ENCODE measurements around the gene PCP4L1.
"Not testable (repeated sequence)": the region's sequence is repeated elsewhere in the genome, so short reads cannot be mapped to it uniquely, and the experiment has no call there.

PCP4L1 gene

DNA sequence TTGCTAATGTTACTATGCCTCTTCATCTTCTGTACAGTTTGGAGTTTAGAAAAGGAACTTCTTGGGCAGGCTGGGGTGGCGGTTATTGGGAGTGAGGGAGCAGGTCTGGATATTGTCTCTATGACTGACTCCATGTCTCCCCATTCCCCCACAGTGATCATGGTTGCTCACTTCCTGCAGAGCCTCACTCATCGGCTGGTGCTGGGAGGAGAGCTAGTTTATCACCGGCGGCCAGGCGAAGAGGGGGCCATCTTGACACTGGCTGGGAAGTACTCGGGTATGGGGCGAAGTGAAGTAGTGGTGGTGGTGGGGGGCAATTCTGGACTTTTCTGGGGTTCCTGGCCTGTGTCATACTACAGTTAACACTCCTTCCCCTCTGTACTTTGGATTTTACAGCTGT is 30.5 kb upstream of the PCP4L1 start:
- no peak for DNase-seq

GRCh38 chr1:161229896-161230295 is 28.6 kb upstream of the PCP4L1 start:
- DNase-seq: no peak

DNA sequence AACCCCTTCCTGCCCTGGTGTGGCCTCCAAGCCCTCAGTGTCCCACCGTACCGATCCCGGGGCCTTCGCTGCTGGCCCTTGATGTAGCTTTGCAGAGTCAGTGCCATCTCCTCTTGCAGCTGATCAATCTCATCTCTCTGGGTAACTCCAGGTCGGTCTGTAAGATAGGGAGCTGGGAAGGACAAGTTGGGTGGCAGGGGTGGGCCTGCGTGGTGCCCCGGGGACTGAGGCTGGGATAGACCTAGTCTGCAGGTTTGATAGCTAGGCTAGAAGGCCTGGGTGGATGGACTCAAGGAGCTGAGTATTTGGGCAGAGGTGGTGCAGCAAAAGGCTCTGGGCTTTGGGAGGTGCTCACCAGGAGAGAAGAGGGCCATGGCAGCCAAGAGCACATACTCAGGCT is 27.8 kb upstream of the PCP4L1 start:
- no peak for DNase-seq

DNA sequence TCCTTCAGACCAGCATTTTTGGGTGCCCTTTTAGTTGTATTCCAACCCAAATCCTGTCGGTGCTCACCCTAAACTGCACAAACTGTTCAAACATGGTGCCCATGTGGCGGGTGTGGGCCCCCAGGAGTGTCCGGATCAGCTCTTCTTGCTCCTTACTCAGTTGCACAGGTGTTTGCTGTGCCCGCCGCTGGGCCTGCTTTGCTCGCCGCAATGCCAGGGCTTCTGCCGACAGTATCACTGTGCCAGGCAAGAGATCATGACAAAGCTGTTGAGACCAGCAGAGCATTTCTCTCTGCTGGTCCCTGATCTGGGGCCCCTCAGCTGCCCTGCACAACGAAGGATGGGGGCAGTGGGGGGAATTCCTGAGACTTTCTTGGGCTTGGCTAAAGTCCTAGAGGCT is 25.4 kb upstream of the PCP4L1 start:
- DNase-seq: no peak

GRCh38 chr1:161235957-161236775 is 22.4 kb upstream of the PCP4L1 start:
- DNase-seq: no peak

GRCh38 chr1:161238039-161238473 is 20.5 kb upstream of the PCP4L1 start, which contains the start of gene NR1I3:
NR1I3 (minus strand) TSS chr1:161238203; CDS start chr1:161236565, 1,638 bp downstream.
- no peak for DNase-seq

GRCh38 chr1:161241682-161242081 is 16.9 kb upstream of the PCP4L1 start:
- DNase-seq: no peak

DNA sequence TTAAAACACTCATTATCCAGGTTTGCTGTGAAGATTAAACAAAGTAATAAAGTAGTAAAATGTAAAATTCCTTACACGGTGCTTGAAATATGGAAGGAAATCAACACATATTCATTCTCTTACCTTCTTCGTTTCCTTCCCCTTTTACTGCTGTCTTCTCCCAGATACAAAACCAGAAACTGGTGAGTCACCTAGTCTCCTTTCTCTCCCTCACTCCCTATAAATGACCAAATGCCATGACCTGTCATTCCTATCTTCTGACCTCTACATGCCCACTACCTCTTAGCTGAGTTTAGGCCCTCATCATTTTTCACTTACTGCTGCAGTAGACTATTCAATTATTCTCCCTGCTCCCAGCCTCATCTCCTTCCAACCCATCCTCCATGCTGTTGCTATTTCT is 16.2 kb upstream of the PCP4L1 start:
- DNase-seq: no peak

DNA sequence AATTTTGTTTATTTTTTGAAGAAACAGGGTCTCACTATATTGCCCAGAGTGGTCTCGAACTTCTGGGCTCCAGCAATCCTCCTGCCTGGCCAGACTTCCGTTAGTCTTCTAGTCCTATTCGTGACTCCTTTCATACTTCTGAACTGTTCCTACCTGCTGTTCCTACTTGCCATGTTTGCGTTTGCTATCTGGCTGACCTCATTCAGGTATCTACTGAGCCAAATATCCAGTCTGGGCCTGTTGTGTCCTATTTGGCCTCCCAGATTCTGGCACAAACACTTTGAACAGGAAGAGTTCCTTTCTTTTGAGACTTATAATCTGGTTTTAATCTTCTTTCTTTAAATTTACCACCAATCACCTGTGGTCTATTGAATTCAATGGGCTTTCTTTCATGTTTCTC is 13.7 kb upstream of the PCP4L1 start:
- no peak for DNase-seq

DNA sequence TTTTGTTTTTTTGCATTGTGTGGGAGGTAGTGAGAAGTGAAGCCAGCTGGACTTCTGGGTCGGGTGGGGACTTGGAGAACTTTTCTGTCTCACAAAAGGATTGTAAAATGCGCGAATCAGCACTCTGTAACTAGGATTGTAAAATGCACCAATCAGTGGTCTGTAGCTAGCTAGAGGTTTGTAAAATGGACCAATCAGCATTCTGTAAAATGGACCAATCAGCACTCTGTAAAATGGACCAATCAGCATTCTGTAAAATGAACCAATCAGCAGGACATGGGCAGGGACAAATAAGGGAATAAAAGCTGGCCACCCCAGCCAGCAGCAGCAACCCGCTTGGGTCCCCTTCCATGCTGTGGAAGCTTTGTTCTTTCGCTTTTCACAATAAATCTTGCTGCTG is 8.4 kb upstream of the PCP4L1 start:
- DNase-seq: not testable (repeated sequence)

GRCh38 chr1:161250829-161251228 is 7.7 kb upstream of the PCP4L1 start:
- DNase-seq: no peak

DNA sequence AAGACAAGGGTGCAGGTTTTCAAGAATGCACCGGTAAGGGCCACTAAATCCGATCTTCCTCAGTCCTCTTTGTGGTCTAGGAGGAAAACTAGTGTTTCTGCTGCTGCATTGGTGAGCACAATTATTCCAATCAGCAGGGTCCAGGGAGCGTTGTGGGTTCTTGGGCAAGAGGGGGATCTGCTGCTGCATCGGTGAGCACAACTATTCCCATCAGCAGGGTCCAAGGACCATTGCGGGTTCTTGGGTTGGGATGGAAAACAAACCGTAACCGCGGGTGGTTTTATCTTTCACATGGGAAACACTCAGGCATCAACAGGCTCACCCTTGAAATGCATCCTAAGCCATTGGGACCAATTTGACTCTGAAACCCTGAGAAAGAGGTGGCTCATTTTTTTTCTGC is 7.0 kb upstream of the PCP4L1 start:
- no peak for DNase-seq

- DNase-seq: not testable (repeated sequence)
Measured at GRCh38 chr1:161255302-161255701, 3.2 kb upstream of the PCP4L1 start.

DNA sequence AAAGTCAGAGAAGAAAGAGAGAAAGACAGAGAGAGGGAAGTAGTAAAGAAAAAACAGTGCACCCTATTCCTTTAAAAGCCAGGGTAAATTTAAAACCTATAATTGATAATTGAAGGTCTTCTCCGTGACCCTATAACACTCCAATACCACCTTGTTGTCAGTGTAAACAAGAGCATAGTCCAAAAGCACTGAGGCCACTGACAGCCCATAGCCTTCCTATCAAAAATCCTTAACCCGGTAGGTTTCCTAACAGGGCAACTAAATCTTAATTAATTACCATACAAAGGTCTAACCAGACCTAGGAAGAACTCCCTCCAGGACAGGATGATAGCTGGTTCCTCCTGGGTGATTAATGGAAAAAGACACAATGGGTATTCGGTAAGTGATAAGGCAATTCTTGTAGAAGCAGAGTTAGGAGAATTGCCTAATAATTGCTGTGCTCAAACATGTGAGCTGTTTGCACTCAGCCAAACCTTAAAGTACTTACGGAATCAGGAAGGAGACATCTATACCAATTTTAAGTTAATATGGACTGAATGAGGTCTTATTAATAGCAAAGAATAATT is 2.5 kb upstream of the PCP4L1 start:
- not testable (repeated sequence) for DNase-seq

DNA sequence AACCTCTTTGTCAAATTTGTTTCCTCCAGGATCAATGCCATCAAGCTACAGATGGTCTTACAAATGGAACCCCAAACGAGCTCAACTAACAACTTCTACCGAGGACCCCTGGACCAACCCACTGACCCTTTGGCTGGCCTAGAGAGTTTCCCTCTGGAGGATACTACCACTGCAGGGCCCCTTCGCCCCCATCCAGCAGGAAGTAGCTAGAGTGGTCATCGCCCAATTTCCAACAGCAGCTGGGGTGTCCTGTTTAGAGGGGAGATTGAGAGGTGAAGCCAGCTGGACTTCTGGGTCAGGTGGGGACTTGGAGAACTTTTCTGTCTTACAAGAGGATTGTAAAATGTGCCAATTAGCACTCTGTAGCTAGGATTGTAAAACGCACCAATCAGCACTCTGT is 1.4 kb upstream of the PCP4L1 start:
- DNase-seq: not testable (repeated sequence)

DNA sequence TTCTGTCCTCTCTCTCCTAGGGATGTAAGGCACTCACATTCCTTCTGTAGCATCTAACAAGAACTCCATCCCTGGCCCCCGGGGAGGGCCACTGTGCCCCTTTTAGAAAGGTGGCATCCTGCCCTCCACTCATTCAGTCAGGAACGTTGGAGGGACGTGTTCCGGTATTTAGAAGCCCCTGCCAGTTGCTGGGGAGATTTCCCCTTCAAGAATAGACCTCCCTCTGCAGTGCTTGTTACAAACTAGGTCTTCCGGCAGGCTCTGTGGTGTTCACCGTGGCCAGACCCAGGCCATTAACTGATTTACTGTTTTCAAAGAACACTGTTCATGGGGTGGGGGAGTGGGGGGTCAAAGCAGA is 779 bp downstream of the PCP4L1 start:
- no peak for DNase-seq

DNA sequence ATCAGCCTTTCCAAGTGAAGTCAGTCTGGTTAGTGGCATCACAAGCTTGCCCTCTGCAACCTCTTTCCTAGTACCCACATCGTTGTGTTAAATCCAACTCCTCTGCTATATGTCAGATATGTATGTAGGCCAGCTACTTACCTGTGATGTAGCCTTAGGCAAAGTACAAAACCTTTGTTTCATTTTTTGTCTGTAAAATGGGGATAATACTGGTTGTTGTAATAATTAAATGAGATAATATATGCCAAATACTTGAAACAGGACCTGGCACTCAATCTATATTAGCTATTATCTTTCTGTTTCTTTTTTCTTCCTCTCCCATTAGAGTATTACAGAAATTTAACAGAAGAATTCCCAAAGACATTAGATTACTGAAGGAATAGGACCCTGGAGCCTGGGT is 1.2 kb downstream of the PCP4L1 start:
- no peak for DNase-seq

- DNase-seq: no peak
Measured at GRCh38 chr1:161260376-161261260, 2.1 kb downstream of the PCP4L1 start.

GRCh38 chr1:161261261-161262235 is 3.0 kb downstream of the PCP4L1 start:
- DNase-seq: no peak

DNA sequence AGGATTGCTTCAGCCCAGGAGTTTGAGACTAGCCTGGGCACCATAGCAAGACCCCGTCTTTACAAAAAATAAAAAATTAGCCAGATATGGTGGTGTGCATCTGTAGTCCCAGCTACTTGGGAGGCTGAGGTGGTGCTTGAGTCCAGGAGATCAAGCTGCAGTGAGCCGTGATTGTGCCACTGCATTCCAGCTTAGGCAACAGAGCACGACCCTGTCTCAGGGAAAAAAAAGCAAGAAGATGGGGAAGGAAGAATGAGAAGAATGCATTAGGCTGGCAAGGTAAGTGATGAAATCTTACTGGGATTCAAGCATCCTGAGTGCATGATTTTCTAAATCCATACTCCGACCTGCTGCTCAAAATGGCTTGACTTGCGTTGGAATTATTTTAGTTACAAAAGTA is 6.8 kb downstream of the PCP4L1 start:
- DNase-seq: no peak

GRCh38 chr1:161266202-161266601 is 7.7 kb downstream of the PCP4L1 start:
- DNase-seq: no peak

DNA sequence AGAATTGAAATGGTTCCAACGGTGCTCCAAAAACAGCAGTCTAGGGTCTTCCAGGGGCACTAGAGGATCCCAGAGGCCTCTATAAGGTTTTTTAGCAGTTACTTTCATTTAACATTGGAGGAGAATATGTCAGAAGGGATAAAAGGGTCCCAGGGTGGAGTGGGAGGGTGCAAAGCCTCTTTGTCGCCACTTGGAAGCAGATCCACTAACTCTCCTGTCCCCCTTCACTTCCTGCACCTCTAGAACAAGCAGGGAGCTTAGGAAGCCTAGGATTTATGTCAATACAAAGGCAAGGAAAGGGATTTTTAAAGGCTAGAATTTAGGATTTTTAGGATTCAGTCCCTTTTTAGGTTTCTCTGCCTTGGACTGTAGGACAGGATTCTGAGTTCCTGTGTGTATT is 8.3 kb downstream of the PCP4L1 start:
- DNase-seq: no peak
